Rectal smooth muscle tissue (tissue), 1 donor: ENCODE data around the gene ARL6IP5.

Experiments used
- H3K27ac ChIP-seq: one replicate; pipeline ENCODE4 v1.7.0; 2013; ENCODE audit warnings: low read depth, low read length, inconsistent platforms
- H3K27me3 ChIP-seq: one replicate; pipeline ENCODE4 v1.7.0; 2013; ENCODE audit warnings: low read length; ENCODE audit not compliant: control insufficient read depth, insufficient read depth
- H3K36me3 ChIP-seq: one replicate; pipeline ENCODE4 v1.7.0; 2013; ENCODE audit warnings: low read length; ENCODE audit not compliant: control insufficient read depth, insufficient read depth
- H3K4me1 ChIP-seq: one replicate; pipeline ENCODE4 v1.7.0; 2013; ENCODE audit warnings: low read length; ENCODE audit not compliant: control insufficient read depth, insufficient read depth
- H3K4me3 ChIP-seq: one replicate; pipeline ENCODE4 v1.7.0; 2013; ENCODE audit warnings: low read length
- H3K9ac ChIP-seq: one replicate; pipeline ENCODE4 v1.7.0; 2013; ENCODE audit warnings: low read length

ARL6IP5 gene

GRCh38 chr3:69126216-69126615, 41.5 kb downstream of the ARL6IP5 start:
- H3K4me3 ChIP-seq, result no peak overlapping the region
- H3K27me3 ChIP-seq, result no peaks in the 10 kb centered on the region
- H3K36me3 ChIP-seq, result no peaks in the 10 kb centered on the region
- H3K9ac ChIP-seq, result no peak overlapping the region
- no peak overlapping the region for H3K27ac ChIP-seq
- H3K4me1 ChIP-seq, result no peaks in the 10 kb centered on the region

GRCh38 chr3:69126999-69127398, 42.3 kb downstream of the ARL6IP5 start:
- H3K36me3 ChIP-seq, result no peaks in the 10 kb centered on the region
- H3K4me3 ChIP-seq, result no peak overlapping the region
- no peaks in the 10 kb centered on the region for H3K27me3 ChIP-seq
- no peak overlapping the region for H3K27ac ChIP-seq
- H3K4me1 ChIP-seq, result no peaks in the 10 kb centered on the region
- no peak overlapping the region for H3K9ac ChIP-seq

- H3K4me3 ChIP-seq, result no peak overlapping the region
- no peak overlapping the region for H3K27ac ChIP-seq
- no peak overlapping the region for H3K9ac ChIP-seq
- no peaks in the 10 kb centered on the region for H3K27me3 ChIP-seq
- H3K36me3 ChIP-seq, result no peaks in the 10 kb centered on the region
- H3K4me1 ChIP-seq, result no peaks in the 10 kb centered on the region
Observed at GRCh38 chr3:69128509-69128908, 43.8 kb downstream of the ARL6IP5 start.

- no peaks in the 10 kb centered on the region for H3K27me3 ChIP-seq
- no peaks in the 10 kb centered on the region for H3K4me1 ChIP-seq
Observed at GRCh38 chr3:69129531-69129930, 44.8 kb downstream of the ARL6IP5 start.

GRCh38 chr3:69130689-69131088, 46.0 kb downstream of the ARL6IP5 start:
- no peak overlapping the region for H3K9ac ChIP-seq
- H3K27ac ChIP-seq, result no peak overlapping the region
- no peak overlapping the region for H3K4me3 ChIP-seq

More at GRCh38 chr3:69129531-69129930, 44.8 kb downstream of the ARL6IP5 start:
- no peaks in the 10 kb centered on the region for H3K36me3 ChIP-seq
- no peak overlapping the region for H3K27ac ChIP-seq
- no peak overlapping the region for H3K4me3 ChIP-seq
- no peak overlapping the region for H3K9ac ChIP-seq

GRCh38 chr3:69137005-69137404, 52.3 kb downstream of the ARL6IP5 start:
- H3K27me3 ChIP-seq, result no peaks in the 10 kb centered on the region
- no peak overlapping the region for H3K4me3 ChIP-seq
- no peak overlapping the region for H3K9ac ChIP-seq
- no peaks in the 10 kb centered on the region for H3K36me3 ChIP-seq
- no peaks in the 10 kb centered on the region for H3K4me1 ChIP-seq
- no peak overlapping the region for H3K27ac ChIP-seq

More at GRCh38 chr3:69130689-69131088, 46.0 kb downstream of the ARL6IP5 start:
- no peaks in the 10 kb centered on the region for H3K36me3 ChIP-seq
- H3K4me1 ChIP-seq, result no peaks in the 10 kb centered on the region
- H3K27me3 ChIP-seq, result no peaks in the 10 kb centered on the region

- H3K4me1 ChIP-seq, result no peaks in the 10 kb centered on the region
- no peaks in the 10 kb centered on the region for H3K36me3 ChIP-seq
- no peak overlapping the region for H3K27ac ChIP-seq
- no peak overlapping the region for H3K9ac ChIP-seq
- H3K27me3 ChIP-seq, result no peaks in the 10 kb centered on the region
- H3K4me3 ChIP-seq, result no peak overlapping the region
Observed at GRCh38 chr3:69137412-69137811, 52.7 kb downstream of the ARL6IP5 start.

GRCh38 chr3:69141313-69141712, 56.6 kb downstream of the ARL6IP5 start:
- H3K4me3 ChIP-seq, result no peak overlapping the region
- H3K27ac ChIP-seq, result no peak overlapping the region
- no peaks in the 10 kb centered on the region for H3K4me1 ChIP-seq

GRCh38 chr3:69142090-69142489, 57.4 kb downstream of the ARL6IP5 start:
- Histone ChIP-seq H3K27ac (no peak overlapping the region), H3K9ac (no peak overlapping the region), H3K4me1 (no peaks in the 10 kb centered on the region), H3K27me3 (no peaks in the 10 kb centered on the region), H3K4me3 (no peak overlapping the region), H3K36me3 (no peaks in the 10 kb centered on the region)

More at GRCh38 chr3:69141313-69141712, 56.6 kb downstream of the ARL6IP5 start:
- Histone ChIP-seq H3K36me3 (no peaks in the 10 kb centered on the region), H3K27me3 (no peaks in the 10 kb centered on the region), H3K9ac (no peak overlapping the region)

GRCh38 chr3:69142797-69143454, 58.2 kb downstream of the ARL6IP5 start:
- no peak overlapping the region for H3K9ac ChIP-seq

GRCh38 chr3:69143612-69144011, 58.9 kb downstream of the ARL6IP5 start:
- no peak overlapping the region for H3K4me3 ChIP-seq
- H3K27me3 ChIP-seq, result no peaks in the 10 kb centered on the region
- no peaks in the 10 kb centered on the region for H3K4me1 ChIP-seq
- no peaks in the 10 kb centered on the region for H3K36me3 ChIP-seq
- H3K27ac ChIP-seq, result no peak overlapping the region
- H3K9ac ChIP-seq, result no peak overlapping the region

More at GRCh38 chr3:69142797-69143454, 58.2 kb downstream of the ARL6IP5 start:
- Histone ChIP-seq H3K36me3 (no peaks in the 10 kb centered on the region), H3K27me3 (no peaks in the 10 kb centered on the region), H3K4me3 (no peak overlapping the region), H3K4me1 (no peaks in the 10 kb centered on the region), H3K27ac (no peak overlapping the region)

- Histone ChIP-seq H3K27ac (no peak overlapping the region), H3K4me1 (no peaks in the 10 kb centered on the region), H3K9ac (no peak overlapping the region), H3K4me3 (no peak overlapping the region), H3K27me3 (no peaks in the 10 kb centered on the region), H3K36me3 (no peaks in the 10 kb centered on the region)
Observed at GRCh38 chr3:69144631-69145245, 60.0 kb downstream of the ARL6IP5 start.

GRCh38 chr3:69145688-69146087, 61.0 kb downstream of the ARL6IP5 start:
- Histone ChIP-seq H3K27ac (no peak overlapping the region), H3K9ac (no peak overlapping the region), H3K4me1 (no peaks in the 10 kb centered on the region)

More at GRCh38 chr3:69145688-69146087, 61.0 kb downstream of the ARL6IP5 start:
- H3K4me3 ChIP-seq, result no peak overlapping the region
- no peaks in the 10 kb centered on the region for H3K36me3 ChIP-seq
- H3K27me3 ChIP-seq, result no peaks in the 10 kb centered on the region
